ENCODE results near the gene FOXL1.

The FOXL1 gene

DNA sequence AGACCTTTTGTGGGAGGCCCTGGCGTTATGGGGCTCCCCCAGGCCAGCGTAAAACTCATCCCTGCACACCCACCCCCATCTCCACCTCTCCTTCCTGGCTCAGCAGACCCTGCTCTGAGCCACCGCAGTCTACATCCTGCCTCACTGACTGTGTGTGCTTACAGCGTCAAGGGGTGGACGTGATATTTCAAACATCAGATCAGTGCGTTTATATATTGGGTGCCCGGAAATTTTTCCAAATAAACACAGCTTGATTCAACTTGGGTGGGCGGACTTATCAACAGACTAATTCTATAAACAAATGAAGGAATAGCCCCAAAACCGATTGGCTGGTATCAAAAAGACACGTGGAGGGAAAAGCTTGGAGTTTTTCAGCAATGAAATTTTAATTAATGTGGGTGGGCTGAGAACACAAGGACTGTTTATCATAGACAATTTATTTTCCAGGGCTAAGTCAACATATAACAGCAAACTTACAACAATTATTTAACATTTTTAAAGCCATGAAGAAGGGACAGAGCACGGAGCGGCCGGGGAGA, at the start of gene FOXL1:
Gene FOXL1, plus strand, starts transcription at position 489 of the 539 bp plus-strand sequence. CDS start 175 bp downstream, outside the sequence.
- no peak for DNase-seq

DNA sequence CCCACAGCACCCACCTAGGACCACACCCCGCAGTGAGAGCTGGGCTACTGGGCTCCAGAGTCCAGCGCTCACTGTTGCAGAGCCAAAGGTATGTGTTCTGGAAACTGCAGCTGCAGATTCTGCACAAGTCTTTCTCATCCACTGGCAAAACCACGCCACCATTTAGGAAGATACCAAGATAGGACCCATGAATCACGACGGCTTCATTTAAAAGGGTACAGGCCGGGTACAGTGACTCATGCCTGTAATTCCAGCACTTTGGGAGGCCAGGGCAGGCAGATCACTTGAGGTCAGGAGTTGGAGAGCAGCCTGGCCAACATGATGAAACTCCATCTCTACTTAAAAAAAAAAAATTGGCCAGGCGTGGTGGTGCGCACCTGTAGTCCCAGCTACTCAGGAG, 49.2 kb upstream of the FOXL1 start:
- no peak for DNase-seq

DNA sequence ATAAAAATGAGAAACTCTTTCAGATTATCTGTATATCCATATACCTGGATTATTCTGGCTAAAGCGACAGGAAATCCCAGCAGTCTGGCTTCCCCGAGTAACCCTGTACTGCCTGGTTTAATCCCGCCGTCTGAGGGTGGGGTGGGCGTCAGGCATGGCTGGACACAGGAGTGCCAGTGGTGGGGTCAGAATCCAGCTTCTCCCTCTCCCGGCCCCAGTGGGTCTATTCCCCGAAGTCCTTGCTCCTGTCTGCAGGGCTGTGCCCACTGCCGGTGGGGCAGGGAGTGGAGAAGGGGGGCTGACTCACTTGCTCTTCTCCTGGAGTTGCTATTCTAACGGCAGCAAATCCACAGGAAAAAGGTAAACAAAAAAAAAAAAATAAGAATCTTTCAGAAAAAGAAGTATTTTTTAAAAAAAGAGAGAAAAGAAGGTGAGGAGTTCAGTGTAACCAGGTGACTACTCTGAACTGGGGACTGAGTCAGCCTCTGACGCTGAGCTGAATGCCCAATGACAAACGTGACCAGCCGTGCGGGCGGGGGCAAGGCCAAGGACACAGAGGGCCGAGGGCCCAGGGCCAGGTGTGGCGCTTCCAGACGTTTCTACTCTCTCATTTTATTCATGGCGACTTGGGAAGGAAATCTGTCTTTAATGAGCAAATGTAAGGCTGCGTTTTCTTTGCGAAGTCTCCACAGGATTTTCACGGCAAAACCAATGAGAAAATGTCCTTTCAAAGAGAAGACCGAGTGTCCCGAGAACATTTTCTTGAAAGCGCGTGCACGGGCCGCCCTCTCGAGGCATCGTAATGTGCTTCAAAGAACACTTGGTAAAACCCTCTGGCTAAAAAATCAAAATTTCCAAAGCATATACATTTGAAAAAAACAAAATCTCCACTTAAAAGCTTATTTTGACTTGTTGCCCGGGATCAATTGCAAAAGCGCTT, 47.8 kb upstream of the FOXL1 start:
- no peak for DNase-seq

DNA sequence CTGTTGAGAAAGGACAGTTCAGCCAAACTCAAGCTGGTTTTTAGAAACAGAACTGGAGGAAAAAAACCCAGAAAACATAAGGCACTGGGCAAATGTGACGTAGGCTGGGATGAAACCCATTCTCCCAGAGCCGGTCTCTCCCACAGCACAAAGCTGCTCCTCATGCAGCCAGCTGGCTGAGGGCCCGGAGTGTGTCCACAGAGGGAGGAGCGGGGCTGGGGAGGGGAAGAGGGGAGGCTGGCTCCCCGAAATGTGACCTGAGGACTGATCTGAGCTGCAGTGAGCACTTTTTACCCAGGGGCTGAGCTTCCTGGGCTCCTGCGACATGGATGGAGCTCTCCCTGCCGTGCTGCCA, 47.2 kb upstream of the FOXL1 start:
- no peak for DNase-seq

DNA sequence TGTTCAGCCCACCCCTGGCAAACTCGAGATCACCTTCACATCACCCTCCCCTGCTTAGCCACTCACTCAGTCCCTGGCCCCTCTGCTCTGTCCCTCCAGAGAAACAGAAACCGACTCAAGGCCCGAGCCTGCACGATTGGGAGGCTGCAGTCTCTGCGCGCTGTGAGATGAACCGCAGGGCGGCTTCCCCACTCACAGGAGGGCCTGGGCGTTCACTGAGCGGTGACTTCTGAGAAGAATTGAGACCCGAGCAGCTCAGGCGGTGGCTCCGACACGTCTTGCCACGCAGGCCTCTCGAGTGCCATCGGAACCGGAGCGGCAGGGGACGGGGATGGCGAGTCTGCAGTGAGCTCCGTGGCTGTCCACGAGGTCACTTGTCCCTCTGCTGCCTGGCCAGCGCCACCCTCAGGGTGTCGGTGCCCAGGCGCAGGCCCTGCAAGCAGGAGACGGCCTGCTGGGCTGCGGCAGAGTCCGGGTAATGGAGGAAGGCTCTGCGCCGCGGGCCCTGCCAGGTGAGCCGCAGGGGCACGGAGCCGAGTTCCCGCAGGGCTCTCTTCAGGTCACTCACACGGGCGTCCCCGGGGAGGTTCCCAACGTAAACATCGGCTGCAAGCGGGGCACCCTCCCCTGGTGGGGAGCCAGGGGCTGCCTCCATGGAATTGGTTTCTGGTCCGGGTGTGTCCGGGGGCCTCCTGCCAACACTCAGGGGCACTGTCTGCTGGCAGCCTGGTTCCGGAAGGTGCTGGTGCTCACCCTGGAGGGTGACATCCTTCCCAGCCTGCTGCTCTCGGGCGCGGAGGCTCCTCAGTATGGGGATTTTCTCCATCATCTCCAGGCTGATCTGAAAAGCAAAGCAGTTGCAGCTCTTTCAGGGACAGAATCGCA, 46.5 kb upstream of the FOXL1 start:
- DNase-seq, result no peak

DNA sequence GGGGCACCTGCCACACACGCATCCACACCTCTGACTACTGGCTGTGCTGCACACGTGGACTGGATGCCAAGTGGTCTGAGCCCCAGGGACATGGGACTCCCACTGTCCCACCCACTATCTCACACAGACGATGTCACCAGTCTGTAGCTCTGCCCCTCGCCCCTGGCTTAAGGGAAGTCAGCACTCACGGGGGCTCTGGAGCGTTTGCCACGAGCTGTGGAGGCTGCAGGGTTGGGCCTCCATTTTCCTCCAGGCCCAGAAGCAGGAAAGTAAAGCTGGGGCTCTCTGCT, 45.9 kb upstream of the FOXL1 start:
- DNase-seq, result no peak

DNA sequence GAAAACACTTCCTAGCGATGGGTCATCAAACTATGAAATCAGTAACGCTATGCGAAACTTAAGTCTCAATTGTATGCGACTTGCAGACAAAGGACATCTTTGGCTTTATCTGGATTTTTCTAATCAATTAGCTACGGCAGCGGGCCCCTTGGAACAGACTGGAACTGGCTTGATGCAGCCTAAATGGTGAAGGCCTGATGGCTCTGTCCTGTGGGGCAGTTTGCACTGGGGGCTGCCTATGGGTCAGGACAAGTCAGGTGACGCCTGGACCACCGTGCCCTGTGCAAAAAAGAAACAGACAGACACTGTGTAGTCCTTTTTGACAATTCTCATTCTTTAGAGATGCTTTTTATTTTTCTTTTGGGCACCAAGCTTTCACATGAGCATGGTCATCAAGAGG, 45.3 kb upstream of the FOXL1 start:
- DNase-seq, result no peak

DNA sequence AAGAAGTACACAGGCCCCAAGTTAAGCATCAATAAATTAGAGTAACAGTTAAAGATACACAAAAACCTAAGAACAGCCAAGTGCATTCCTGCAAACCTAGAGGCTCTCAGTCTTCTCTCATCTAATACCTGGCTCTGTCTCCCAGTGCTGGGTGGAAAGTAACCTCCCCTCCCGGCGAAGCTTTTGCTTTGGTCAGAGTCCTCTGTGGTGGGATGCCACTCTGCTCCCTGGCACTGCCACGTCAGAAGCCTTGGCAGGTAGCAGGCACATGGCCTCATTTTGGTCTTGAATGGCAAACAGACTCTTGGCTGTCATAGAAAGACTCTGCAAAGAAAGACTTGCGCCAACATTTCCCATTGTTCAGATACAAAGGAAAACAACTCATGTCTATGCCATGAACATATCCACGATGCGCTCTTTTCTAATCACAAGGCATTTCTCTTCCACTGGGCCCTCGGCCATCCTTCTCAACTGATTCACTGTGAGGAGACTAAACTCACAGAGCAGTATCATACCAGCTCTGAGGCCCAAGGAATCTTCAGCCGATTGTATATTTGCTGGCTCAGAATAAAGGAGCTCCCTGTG, 44.5 kb upstream of the FOXL1 start:
- DNase-seq, result no peak

DNA sequence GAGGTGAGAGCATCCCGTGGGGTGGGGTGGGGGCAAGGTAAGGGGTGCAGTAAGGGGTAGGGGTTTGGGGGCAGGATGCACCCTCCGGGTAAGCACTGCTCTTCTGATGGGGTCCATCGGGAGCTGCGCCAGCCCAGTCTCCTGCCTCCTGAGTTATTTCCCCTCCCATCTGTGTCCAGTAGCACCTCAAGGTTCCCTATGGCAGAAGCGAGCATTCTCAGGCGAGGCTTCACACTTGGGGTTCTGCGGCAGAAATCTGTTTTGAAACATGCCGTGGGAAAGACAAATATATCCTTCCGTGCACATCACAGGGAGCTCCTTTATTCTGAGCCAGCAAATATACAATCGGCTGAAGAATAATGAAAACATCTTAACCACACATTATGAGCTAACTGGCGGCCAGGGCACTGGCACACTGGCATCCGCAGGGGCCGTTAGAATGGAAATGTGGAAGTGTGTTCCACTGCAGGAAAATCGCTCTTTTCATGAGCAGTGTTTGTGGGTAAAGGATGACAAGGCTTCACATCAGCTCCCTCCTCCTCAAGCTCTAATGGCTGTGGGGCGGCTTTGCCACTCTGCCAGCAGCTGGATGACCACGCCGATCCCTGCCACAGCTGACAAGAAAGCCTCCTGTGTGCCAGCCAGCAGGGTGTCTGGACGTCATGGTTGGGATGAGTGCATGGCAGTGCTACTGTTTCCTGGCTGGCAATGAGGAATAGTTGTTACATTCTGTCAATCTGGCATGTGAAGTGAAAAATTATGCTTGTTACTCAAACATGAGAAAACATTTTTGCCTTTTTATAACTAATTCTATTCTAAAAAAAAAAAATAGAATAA, 43.4 kb upstream of the FOXL1 start:
- no peak for DNase-seq

DNA sequence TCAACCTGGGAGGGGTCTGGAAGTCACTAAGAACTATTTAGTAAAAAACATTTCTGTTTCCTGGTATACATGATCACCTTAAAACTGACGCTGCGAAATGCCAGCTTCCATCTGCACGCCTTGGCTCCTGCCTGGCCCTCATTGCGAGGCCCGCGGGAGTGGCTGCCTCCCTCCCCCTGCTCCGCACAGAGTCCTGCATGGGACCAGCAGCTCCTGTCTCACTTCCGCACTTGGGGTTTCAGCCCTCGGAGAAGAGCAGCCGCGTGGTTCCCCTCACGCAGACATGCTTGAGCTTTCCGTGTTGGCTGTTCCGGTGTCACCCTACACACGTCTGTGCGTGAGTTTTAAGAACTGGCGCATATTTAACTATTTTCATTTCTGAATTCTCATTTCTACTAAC, 41.7 kb upstream of the FOXL1 start:
- DNase-seq, result no peak

DNA sequence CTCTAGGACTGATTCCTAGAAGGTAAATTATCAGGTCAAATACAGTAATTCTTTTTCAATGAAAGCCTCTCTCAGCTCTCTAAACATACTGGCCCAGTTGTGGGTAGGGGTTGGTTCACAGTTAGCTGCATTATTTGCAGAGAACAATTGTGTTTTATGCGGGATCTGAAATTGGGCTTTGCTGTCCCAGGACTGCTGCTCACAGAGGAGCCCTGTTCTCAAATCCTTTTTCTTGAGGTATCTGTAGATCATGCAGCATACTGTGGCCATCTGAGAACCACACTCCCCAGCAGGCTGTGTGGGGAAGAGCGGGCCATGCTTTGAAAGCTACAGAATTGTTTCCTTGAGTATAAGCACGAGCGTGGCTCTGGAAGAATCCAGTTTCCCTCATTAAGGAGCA, 40.9 kb upstream of the FOXL1 start:
- no peak for DNase-seq

DNA sequence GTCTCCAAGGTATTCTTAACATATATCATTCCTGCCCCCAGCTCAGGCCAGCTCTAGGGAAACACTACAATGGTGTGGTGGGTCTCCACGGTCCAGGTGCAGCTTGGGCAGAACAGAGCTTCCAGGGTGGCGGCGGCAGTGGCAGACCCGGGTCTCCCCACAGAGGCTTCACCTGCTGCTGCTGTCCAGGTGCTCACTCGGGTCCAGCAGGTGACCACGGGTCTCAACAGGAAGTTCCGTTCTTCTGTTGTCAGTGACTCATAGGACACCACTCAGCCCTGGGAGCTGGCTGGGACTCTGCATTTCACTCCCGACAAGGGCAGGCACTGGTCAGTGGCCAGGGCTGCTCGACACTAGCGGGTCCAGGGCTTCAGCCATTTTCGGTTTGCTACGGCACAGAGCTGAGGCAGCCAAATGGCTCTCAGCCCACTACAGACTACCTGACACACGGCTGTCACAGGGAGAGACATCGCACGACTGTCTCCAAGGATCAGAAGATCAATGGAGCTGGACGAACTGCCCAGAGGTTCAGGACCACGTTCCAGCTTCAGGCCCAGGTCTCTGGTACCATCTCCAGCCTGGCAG, 40.1 kb upstream of the FOXL1 start:
- no peak for DNase-seq

DNA sequence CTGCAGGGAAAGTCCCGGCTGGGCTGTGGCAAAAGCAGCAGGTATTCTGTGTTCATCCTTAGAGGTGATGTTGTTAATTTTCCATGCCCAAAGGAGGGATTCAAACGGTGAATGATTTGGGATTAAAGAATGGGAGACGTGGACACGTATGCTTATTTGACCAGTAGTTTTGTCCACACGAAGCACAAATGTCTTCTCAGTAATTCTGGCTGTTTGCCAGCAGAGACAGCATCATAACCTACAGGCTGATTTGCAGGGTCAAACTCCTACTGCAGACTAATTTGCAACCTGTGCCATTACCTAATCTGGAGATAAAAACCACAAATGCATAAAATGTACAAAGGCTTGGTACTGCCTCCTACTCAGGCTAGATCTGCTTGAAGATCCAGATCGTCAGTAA, 37.5 kb upstream of the FOXL1 start:
- no peak for DNase-seq

DNA sequence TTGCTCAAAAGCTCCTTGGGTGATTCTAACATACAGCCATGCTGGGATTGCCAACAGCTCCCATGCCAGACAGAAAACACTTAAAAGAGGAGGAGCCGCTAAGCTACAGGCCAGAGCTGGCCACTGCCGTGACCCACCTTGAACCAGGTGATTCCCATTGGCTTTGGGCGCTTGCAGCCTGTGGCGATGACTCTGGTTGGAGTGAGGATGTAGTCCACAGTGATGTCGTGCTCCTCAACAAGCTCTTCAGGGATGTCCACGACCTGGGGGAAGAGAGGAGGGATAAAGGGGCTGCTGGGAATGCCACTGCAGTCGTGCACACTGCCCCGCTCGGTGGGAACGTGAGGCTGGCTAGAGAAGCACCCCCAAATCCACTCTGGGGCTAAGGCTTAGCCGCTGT, 36.8 kb upstream of the FOXL1 start:
- DNase-seq, result no peak

DNA sequence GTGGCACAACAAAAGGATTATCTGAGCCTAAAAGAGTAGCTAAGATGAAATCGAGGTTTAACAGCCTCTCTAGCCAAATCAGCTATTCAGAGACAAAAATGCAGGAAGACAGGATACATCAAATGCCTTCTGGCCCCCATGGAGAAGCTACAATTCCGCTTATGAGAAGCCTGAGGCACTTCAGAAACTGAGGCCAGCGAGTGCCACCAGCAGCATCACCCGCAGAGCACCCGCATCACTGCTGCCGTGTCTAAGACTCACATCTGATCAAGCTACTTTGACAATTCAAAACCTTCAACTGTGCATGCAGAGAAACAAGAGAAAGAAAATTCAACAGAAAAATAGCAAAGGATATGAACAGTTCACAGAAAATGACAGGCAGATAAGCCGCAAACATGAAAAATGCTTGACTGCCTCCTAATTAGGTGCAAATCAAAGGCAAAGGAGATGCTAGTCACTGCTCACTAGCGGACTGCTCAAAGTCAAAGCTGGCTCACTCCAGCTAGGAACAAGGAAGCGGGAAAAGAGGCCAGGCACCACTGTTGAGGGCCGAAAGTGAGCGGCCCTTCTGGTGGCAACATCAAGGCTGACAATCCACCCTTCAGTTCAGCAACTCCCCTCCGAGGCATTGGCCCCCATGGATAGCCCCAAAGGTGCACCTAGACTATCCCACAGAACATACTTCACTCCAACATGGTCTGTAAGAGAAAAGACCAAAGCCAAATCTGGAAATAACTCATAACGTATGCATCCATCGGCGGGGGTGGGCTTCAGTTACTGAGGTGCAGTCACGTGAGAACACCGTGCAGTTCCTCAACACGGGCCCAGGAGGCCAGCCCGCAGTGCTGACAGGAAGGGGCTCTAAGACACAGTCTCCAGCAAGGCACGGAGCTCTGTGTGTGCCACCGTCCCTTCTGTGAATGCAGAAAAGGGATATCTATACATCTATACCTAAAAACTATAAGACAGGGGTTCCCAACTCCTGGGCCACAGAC, 35.3 kb upstream of the FOXL1 start:
- no peak for DNase-seq

DNA sequence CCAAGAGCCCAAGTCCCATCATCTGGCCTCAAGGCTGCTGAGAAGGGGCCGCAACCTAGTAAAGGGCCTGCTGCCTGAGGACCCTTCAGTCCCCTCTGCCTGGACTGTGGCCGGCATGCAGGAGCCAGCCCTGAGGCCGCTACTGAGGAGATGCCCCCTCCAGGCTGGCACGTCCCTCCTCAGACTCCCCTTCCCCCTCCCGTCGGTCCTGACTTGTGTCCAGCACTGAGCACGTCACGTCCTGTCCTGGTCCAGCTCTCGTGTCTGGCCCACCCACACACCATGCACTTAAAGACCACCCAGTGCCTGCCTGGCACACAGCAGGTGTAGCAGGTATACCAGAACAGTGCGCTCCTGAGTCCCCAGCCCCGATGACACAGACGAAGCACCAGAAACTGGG, 32.9 kb upstream of the FOXL1 start:
- DNase-seq, result no peak

DNA sequence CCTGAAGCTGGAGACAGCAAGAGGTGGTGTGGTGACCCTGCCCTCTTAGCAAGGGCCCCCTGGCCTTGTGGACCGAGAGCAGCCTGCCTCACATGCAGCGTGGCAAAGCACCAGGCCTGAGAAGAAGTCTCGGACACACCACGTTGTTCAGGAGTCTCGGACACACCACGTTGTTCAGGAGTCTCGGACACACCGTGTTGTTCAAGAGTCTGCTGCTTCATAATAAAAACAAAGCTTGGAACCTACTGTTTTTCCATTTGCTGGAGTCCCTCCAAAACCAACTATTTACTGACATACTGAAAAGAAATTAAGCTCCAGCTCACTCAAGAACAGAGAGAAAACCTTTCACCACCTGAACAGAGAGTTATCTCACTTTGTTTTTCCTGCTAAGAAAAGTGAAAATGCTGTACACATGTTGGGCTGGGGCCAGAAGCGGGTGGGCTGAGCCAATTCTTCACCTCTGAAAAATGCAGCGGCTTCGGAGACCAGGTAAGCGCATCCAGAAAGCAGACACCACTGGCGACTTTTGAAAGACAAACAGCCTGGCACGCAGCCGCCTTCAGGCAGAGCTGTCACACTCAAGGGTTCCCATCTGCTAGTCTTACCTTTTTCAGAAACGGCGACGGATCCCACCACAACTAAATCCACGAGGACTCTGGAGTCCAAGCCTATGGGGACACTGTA, 32.3 kb upstream of the FOXL1 start:
- no peak for DNase-seq

DNA sequence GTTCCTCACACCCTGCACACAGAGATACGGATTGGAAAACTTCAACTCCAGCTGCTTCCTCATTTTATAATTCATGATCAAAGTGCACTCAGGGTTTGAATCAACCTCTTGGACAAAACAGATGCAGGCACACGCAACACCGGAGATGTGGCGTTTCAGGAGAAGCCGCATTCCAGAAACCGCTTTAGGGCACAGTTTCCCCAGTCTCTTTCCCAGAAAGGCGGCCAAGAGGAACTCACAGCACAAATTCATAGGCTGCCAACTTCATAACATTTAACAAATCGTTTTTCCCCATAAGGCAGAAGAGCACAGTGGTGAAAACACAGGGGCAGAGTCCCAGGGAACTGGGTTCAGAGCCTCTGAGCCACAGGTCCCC, 31.7 kb upstream of the FOXL1 start:
- DNase-seq, result no peak

DNA sequence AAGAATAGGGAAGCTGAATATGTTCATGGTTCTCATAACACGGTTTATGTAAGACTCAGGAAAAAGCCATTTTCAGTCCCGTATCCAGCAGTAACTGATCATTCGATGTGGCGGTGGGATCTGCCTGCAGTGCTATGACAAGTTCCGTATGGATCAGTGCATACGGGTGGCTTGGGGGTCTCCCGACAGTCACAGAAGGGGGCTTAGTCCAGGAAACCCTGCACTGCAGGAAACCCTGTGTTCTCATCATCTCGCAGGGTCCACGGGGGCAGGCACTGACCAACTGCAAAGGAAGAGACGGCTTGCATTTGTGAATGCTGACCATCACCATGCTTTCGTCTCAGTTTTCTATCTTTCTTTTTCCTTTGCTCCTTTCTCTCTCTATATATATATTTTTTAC, 31.1 kb upstream of the FOXL1 start:
- DNase-seq, result no peak

Measured in NCI-H524 (cell line).